Measurements from ENCODE around the gene BIRC3. TPM values are rescaled to one million over a fixed set of nuclear protein-coding genes. Genes with fewer than 3 reads are reported as not detected.
"Not testable (repeated sequence)": the region's sequence is repeated elsewhere in the genome, so short reads cannot be mapped to it uniquely, and the experiment has no call there.

The BIRC3 gene
- total RNA-seq, 1 donor, result 8.2 TPM

- no peak overlapping the region for H3K4me3 ChIP-seq (ENCODE audit: low read depth, low read length)
- DNase-seq (ENCODE audit: low read depth), result no peak
- no peak for TF ChIP-seq CTCF (IDR thresholded peaks at IDR 0.05; ENCODE audit: insufficient read depth, low read depth, low read length)
Observed at GRCh38 chr11:102338479-102339010, 21.3 kb downstream of the BIRC3 start.

GRCh38 chr11:102341311-102341710, 24.0 kb downstream of the BIRC3 start:
- not testable (repeated sequence) for H3K4me3 ChIP-seq (ENCODE audit: low read depth, low read length); DNase-seq (ENCODE audit: low read depth)

GRCh38 chr11:102341844-102342318, 24.6 kb downstream of the BIRC3 start:
- H3K4me3 ChIP-seq (ENCODE audit: low read depth, low read length), result no peak overlapping the region
- DNase-seq (ENCODE audit: low read depth), result peak; percentile 86
- peak; percentile 82 for TF ChIP-seq CTCF (IDR thresholded peaks at IDR 0.05; ENCODE audit: insufficient read depth, low read depth, low read length)

- no peak for DNase-seq (ENCODE audit: low read depth)
- H3K4me3 ChIP-seq (ENCODE audit: low read depth, low read length), result no peak overlapping the region
- no peak for TF ChIP-seq CTCF (IDR thresholded peaks at IDR 0.05; ENCODE audit: insufficient read depth, low read depth, low read length)
Observed at GRCh38 chr11:102343809-102344208, 26.5 kb downstream of the BIRC3 start.

- H3K4me3 ChIP-seq (ENCODE audit: low read depth, low read length), result peak overlapping the region; percentile 66
- DNase-seq (ENCODE audit: low read depth), result peak; percentile 32
- TF ChIP-seq CTCF (IDR thresholded peaks at IDR 0.05; ENCODE audit: insufficient read depth, low read depth, low read length), result no peak
Observed at GRCh38 chr11:102345904-102346303, 28.6 kb downstream of the BIRC3 start.

GRCh38 chr11:102346456-102346747, 29.1 kb downstream of the BIRC3 start:
- TF ChIP-seq CTCF (IDR thresholded peaks at IDR 0.05; ENCODE audit: insufficient read depth, low read depth, low read length), result no peak
- DNase-seq (ENCODE audit: low read depth), result no peak
- H3K4me3 ChIP-seq (ENCODE audit: low read depth, low read length), result peak overlapping the region; percentile 66

- TF ChIP-seq CTCF (IDR thresholded peaks at IDR 0.05; ENCODE audit: insufficient read depth, low read depth, low read length), result peak; percentile 69
- peak; percentile 93 for DNase-seq (ENCODE audit: low read depth)
- H3K4me3 ChIP-seq (ENCODE audit: low read depth, low read length), result peak within 1 kb of the TSS; percentile 66
Observed at GRCh38 chr11:102346748-102347461, 29.6 kb downstream of the BIRC3 start, which contains the start of gene BIRC2. Gene BIRC2, plus strand, starts transcription at chr11:102347214. Its CDS starts 2,641 bp downstream, at chr11:102349855.
